Left lung (tissue), 10 donors: ENCODE results near the gene CMPK1. TPM values are rescaled to one million over a fixed set of nuclear protein-coding genes. Genes with fewer than 3 reads are reported as not detected.

Experiments
- ATAC-seq: fragments of 200-7000 bp; cut with Tn5 transposase; one replicate; pipeline ENCODE4 v1.9.1; 2020; ENCODE audit warnings: moderate library complexity
- DNase-seq, 4 donors: peaks; one replicate each; pipeline ENCODE4 v3.0.0-alpha.2; 2013 to 2020
- H3K27ac ChIP-seq, 2 donors: fragments of 200-600 bp; sonication (generic) in 1 of 2; one replicate each; pipeline versions ENCODE4 v1.5.0 to v1.8.0; 2020 to 2021
- H3K27me3 ChIP-seq, 2 donors: fragments of 200-600 bp; sonication (generic) in 1 of 2; one replicate each; pipeline versions ENCODE4 v1.5.0 to v1.8.0; 2020 to 2021
- H3K36me3 ChIP-seq, 2 donors: fragments of 200-600 bp; sonication (generic) in 1 of 2; one replicate each; pipeline versions ENCODE4 v1.5.0 to v1.8.0; 2020 to 2021
- H3K4me1 ChIP-seq, 2 donors: fragments of 200-600 bp; one replicate each; pipeline ENCODE4 v1.8.0; 2021
- H3K4me3 ChIP-seq, 2 donors: fragments of 200-600 bp; sonication (generic) in 1 of 2; one replicate each; pipeline versions ENCODE4 v1.5.0 to v1.8.0; 2020 to 2021; ENCODE audit warnings: mild to moderate bottlenecking in 1 of 2
- H3K9me3 ChIP-seq, 2 donors: fragments of 200-600 bp; sonication (generic) in 1 of 2; one replicate each; pipeline versions ENCODE4 v1.5.0 to v1.8.0; 2020 to 2021
- CTCF ChIP-seq, 2 donors: fragments of 200-600 bp; sonication (generic) in 1 of 2; IDR thresholded peaks; one replicate each; pipeline versions ENCODE4 v1.5.0 to v1.8.0; 2021; ENCODE audit warnings: antibody characterized with exemption in 2 of 2
- intact Hi-C, 2 donors: fragments of 100-400 bp; cut with DNase I; formaldehyde crosslinking; loops; one replicate each; pipeline versions ENCODE4 v1.11.2 to v1.14.2; 2022
- polyA plus RNA-seq, 6 donors: library from polyadenylated mRNA; unstranded; fragments of 120-200 nt; gene quantifications; one replicate each; pipeline ENCODE4 v1.2.1, GENCODE V29; 2013; ENCODE audit not compliant: insufficient read length in 6 of 6
- total RNA-seq, 2 donors: library from RNA; stranded (reverse); fragmentation: NEBNext Ultra II Directional; extraction: Animal tissue kit (Norgen Biotek cat#: 25700); gene quantifications; one replicate each; pipeline ENCODE4 v1.2.1, GENCODE V29; 2021
- donor health status: DM: no; HTN: yes; CAD: no.
- donor health status: DM: no; HTN: no; CAD: no.

The CMPK1 gene
- total and polyA plus RNA-seq, 8 donors = 76.2 to 128 (median 94.6) TPM

GRCh38 chr1:47420547-47420946, 87.0 kb downstream of the CMPK1 start:
- DNase-seq (no peak), ATAC-seq (no peak)
- intact Hi-C loops = no loop called here
- no peak overlapping the region for H3K27ac ChIP-seq
- no peaks in the 10 kb centered on the region for H3K36me3 ChIP-seq
- H3K9me3 ChIP-seq = no peaks in the 10 kb centered on the region
- no peak overlapping the region for H3K4me3 ChIP-seq
- no peaks in the 10 kb centered on the region for H3K4me1 ChIP-seq
- no peak for TF ChIP-seq CTCF (IDR thresholded peaks at IDR 0.05)
- H3K27me3 ChIP-seq = peaks cover 26 to 84% of the 10 kb centered on the region in 2 donors

- ATAC-seq (no peak), DNase-seq (no peak)
- H3K36me3 ChIP-seq = no peaks in the 10 kb centered on the region
- intact Hi-C loops = no loop called here
- no peaks in the 10 kb centered on the region for H3K9me3 ChIP-seq
- peaks cover 0 to 55% of the 10 kb centered on the region in 2 donors for H3K27me3 ChIP-seq
- no peak overlapping the region for H3K4me3 ChIP-seq
- no peak for TF ChIP-seq CTCF (IDR thresholded peaks at IDR 0.05)
- no peak overlapping the region for H3K27ac ChIP-seq
- H3K4me1 ChIP-seq = no peaks in the 10 kb centered on the region
These were observed 90.3 kb downstream of the CMPK1 start for GRCh38 chr1:47423872-47424271.

DNA sequence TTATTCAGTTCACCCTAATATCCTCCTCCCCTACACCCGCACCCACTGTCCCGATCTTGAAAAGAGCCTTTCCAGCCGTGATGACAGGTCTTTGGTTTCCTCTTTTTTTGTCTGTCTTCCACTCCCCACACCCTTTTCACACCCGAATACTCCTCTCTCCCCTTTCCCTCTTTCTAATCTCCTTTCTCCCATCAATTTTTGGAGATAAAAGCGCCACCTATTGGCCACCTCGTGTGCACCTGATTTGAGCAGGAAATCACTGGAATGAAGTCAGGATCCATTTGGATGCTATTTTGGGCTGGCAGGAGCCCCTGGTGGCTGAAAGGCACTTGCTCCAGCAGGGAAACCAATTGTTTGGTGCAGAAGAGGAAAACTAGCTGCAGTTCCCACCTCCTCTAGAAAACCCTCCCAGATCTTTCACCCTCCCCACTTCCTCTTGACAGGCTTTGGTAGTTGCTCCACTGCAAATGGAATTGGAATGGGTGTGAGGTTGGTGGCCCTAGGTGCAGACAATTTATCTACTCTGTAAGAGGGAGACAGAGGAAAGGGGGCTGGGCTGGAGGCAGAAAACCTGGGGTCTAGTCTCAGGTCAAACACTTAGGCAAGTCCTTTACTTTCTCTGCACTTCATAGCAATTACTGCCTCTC, 90.9 kb downstream of the CMPK1 start:
- no peaks in the 10 kb centered on the region for H3K4me1 ChIP-seq
- DNase-seq = no peak
- no peaks in the 10 kb centered on the region for H3K36me3 ChIP-seq
- H3K9me3 ChIP-seq = no peaks in the 10 kb centered on the region
- peaks cover 0 to 50% of the 10 kb centered on the region in 2 donors for H3K27me3 ChIP-seq
- H3K4me3 ChIP-seq = no peak overlapping the region
- intact Hi-C loops = no loop called here
- TF ChIP-seq CTCF (IDR thresholded peaks at IDR 0.05) = peak; percentile 60 to 61
- peak; percentile 54 for ATAC-seq
- H3K27ac ChIP-seq = no peak overlapping the region

Other genes with a start within 250 kb of the CMPK1 start
- not detected for gene CYP4A22, start 196.3 kb upstream of the CMPK1 start, total RNA-seq
- gene CYP4A22, start 196.3 kb upstream of the CMPK1 start, polyA plus RNA-seq = under 1 TPM in 3 of 6 donors, not detected in 3; 0.06 to 0.14 (median 0.07) TPM
- gene PDZK1IP1, start 143.8 kb upstream of the CMPK1 start, total RNA-seq = 10 to 100 TPM; 44.9 to 54.0 TPM
- gene PDZK1IP1, start 143.8 kb upstream of the CMPK1 start, polyA plus RNA-seq = 1 to 10 TPM in 5 of 6 donors, under 1 TPM in 1; 0.88 to 1.4 (median 1.1) TPM
- gene TAL1, start 101.6 kb upstream of the CMPK1 start, total RNA-seq = 1 to 10 TPM; 8.4 to 9.7 TPM
- 10 to 100 TPM in 3 of 6 donors, 1 to 10 TPM in 3; 8.6 to 13.3 (median 9.8) TPM for gene TAL1, start 101.6 kb upstream of the CMPK1 start, polyA plus RNA-seq
- gene STIL, start 19.6 kb upstream of the CMPK1 start, total RNA-seq = 1 to 10 TPM; 3.6 to 5.3 TPM
- gene STIL, start 19.6 kb upstream of the CMPK1 start, polyA plus RNA-seq = 10 to 100 TPM in 2 of 6 donors, 1 to 10 TPM in 4; 6.7 to 13.2 (median 9.2) TPM
- gene FOXE3, start 82.5 kb downstream of the CMPK1 start, total RNA-seq = not detected
- not detected for gene FOXE3, start 82.5 kb downstream of the CMPK1 start, polyA plus RNA-seq
- under 1 TPM; 0.34 to 0.35 TPM for gene FOXD2, start 104.3 kb downstream of the CMPK1 start, total RNA-seq
- under 1 TPM; 0.29 to 0.46 (median 0.34) TPM for gene FOXD2, start 104.3 kb downstream of the CMPK1 start, polyA plus RNA-seq